Stimulated activated CD8-positive, alpha-beta memory T cell treated with anti-CD3 and anti-CD28 coated beads, Interleukin-15, amount 100 ng/mL, for 1 hour (primary cell): ENCODE data around the gene KRTCAP3.
A peak's percentile ranks its signal among the peaks of the same experiment; 100 is the strongest.
"Not testable (repeated sequence)": the region's sequence is repeated elsewhere in the genome, so short reads cannot be mapped to it uniquely, and the experiment has no call there.

ENCODE experiments used
- DNase-seq: peaks from one replicate; pipeline ENCODE4 v3.0.0-alpha.2; 2020; ENCODE audit warnings: low read depth

The KRTCAP3 gene

DNA sequence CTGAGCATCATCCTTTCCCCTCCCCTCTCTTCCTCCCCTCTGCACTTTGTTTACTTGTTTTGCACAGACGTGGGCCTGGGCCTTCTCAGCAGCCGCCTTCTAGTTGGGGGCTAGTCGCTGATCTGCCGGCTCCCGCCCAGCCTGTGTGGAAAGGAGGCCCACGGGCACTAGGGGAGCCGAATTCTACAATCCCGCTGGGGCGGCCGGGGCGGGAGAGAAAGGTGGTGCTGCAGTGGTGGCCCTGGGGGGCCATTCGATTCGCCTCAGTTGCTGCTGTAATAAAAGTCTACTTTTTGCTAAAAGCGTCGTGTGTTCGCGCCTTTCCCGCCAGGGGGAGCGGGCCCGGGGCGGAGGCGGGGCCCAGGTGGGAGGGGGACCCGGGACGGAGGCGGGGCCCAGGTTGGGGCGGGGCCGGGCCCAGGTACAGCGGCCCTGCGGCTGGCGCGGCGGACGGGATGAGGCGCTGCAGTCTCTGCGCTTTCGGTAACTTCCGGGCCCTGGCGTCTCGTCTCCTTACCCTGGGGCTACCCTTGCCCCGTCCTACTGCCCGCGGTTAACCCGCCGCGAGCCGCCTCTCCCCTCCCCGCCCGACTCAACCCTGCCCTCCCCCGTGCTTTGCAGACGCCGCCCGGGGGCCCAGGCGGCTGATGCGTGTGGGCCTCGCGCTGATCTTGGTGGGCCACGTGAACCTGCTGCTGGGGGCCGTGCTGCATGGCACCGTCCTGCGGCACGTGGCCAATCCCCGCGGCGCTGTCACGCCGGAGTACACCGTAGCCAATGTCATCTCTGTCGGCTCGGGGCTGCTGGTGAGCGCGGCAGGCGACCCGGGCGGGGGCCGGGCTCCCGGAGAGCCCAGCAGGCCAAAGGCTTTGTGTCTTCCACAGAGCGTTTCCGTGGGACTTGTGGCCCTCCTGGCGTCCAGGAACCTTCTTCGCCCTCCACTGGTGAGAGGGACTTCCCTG, at the start of gene KRTCAP3:
KRTCAP3 (plus strand) TSS at position 424 of the 962 bp plus-strand sequence; CDS start at position 456, 32 bp downstream.
- DNase-seq, result no peak

DNA sequence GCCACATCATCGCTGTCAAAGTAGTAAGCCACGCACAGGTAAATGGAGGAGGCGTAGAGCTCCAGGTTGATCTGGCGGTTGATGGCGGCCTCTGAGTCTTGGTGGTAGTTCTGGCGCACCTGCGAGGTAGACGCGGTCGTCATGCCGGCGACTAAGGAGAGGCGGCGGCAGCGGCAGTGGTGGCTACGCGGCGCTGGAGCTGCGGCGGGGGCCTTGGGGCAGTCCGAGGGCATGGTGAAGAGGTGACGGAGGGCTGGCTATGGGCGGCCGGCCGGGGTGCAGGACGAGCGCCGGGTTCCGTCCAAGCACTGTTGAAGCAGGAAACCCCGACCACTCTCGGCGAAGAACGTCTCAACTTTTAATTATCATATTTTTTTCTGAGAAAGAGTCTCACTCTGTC, 49.0 kb upstream of the KRTCAP3 start:
- DNase-seq, result no peak

DNA sequence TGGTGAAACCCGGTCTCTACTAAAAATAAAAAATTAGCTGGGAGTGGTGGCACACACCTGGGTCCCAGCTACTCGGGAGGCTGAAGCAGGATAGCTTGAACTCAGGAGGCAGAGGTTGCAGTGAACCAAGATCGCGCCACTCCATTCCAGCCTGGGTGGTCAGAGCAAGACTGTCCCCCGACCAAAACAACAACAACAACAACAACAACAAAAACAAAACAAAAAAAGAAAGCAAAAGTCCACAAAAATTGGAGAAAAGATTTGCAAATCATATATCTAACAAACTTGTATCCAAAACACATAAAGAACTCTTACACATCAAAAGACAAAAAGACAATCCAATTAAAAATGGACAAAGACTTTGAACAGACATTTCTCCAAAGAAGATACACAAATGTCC, 43.2 kb upstream of the KRTCAP3 start:
- no peak for DNase-seq

GRCh38 chr2:27400348-27401135, 41.6 kb upstream of the KRTCAP3 start:
- DNase-seq, result no peak

DNA sequence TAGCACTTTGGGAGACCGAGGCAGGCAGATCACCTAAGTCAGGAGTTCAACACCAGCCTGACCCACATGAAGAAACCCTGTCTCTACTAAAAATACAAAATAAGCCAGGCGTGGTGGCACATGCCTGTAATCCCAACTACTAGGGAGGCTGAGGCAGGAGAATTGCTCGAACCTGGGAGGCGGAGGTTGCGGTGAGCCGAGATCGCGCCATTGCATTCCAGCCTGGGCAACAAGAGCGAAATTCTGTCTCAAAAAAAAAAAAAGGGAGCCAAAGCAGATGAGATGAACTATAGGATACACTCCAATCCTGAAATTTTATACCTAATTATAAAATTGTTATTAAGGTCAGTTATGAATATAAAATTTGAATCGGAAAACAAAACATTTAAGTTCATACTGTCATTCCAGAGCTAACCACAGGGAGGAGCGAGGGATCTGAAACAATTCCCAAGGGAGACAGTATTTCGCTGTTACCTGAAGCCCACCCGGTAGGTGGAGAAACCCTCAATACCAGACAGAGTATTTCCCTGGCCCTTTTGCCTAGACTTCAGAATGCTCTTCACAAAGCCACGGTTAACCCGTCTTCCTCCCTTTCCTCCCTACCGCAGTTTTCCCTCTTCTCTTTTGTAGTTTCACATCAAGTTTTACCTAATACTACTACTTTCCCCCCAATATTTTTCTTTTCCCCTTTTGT, 34.2 kb upstream of the KRTCAP3 start:
- DNase-seq, result no peak

DNA sequence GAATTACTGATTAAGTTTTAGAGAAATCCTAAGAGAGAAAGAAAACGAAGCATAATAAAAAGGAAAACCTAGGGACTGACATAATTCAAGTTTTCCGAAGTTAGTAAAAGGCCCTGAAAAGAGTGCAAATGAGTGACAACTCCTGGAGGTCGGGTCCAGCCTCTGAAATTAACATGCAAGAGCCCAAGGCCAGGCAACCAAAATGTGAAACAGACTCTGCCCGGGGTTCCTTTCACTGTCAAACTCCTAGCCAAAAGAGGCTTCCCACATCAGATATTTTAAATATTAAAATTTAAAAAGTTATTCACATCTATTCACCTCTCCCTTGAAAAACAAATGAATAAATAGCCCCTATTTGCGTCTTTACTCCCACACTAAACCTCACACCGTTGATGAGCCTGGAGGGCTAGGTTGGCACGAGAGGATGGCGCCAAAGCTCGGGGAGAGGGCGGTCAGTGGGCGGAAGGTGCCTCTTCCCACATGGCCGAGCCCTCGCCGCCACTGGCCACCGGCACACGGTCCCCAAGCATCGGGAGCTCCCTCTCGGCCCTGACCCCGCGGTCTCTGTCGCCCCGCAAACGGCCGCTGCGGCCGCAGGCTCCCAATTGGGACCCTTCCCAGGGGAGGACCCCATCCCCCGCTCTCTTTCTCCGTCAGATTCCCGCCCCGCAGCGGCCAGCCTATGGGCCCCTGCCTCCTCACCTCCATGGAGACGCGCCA, 33.4 kb upstream of the KRTCAP3 start:
- DNase-seq, result no peak

GRCh38 chr2:27409321-27410073, 32.7 kb upstream of the KRTCAP3 start, which contains the start of gene PPM1G:
PPM1G (minus strand) TSS chr2:27409591; CDS start chr2:27409422, 169 bp downstream.
- peak; percentile 95 for DNase-seq

DNA sequence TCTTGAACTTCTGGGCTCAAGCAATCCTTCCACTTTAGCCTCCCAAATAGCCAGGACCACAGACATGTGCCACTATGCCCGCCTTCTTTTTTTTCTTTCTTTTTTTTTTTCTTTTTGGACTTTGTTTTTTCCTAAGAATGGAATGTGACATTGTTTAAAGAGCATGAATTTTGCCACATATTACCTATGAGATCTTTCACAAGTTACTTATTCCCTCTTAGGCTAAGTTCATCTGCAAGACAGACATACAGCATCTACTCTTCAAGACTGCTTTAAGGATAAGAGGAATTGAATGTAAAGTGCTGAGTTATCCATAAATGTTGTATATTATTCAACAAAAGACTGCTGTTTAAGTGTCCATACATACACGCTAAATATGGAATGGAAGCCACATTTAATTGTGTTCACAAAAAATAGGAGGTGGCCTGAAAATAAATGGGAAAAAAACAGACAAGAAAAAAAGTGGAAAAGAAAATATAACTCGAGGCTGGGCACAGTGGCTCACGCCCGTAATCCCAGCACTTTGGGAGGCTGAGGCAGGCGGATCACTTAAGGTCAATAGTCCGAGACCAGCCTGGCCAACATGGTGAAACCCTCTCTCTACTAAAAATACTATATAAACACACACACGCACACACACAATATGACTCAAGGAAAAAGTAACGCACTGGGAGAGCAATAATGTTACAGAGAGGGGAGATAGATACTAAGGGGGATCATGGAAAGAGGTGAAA, 29.6 kb upstream of the KRTCAP3 start:
- no peak for DNase-seq

- no peak for DNase-seq
These were observed 26.0 kb upstream of the KRTCAP3 start for GRCh38 chr2:27416151-27416550.

- no peak for DNase-seq
These were observed 21.2 kb upstream of the KRTCAP3 start for GRCh38 chr2:27420996-27421395.

DNA sequence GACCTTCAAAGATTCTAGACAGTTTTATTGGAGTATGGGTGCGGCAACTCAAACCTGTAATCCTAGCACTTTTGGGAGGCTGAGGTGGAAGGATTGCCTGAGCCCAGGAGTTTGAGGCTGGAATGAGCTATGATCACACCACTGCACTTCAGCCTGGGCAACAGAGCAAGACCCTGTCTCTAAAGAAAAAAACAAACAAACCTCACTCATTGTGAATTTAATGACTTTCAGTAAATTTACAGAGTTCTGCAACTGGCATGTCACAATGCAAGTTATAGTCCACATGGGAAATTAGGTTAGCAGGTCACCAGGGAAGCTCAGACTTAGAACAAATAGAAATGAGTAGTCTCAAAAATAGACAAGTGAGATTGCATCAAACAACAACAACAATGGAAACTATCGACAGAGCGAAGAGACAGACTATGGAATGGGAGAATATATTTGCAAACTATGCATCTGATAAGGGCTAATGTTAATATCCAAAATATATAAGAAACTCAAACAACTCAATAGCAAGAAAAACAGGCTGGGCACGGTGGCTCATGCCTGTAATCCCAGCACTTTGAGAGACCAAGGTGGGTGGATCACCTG, 20.4 kb upstream of the KRTCAP3 start:
- DNase-seq, result no peak

DNA sequence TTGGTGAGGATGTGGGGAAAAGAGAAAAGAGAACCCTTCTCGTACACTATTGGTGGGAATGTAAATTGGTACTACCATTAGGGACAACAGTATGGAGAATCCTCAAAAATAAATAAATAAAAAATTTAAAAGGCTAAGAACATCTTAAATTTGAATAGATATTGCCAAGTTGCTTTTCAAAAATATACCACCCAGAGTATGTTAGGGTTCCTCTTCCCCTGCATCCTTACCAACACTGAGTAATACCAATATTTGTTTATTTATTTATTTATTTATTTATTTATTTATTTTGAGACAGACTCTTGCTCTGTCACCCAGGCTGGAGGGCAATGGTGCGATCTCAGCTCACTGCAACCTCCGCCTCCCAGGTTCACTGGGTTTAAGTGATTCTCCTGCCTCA, 19.2 kb upstream of the KRTCAP3 start:
- DNase-seq, result no peak

- not testable (repeated sequence) for DNase-seq
These were observed 17.1 kb upstream of the KRTCAP3 start for GRCh38 chr2:27425039-27425438.

DNA sequence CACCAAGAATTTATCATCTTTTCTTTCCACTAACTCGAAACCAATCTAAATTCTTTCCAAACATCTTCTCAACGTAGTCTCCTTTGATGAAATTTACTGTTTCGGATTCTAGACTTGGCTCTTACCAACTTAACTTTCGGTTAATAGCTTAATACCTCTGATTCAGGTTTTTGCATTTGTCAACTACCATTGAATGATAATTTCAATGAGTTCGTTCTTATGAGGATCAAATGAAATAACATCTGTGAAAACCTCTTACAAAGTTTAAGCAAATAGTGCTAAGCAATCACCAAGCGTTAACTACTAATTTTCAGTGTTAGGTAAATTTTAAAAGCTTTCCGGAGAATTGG, 14.3 kb upstream of the KRTCAP3 start:
- no peak for DNase-seq

DNA sequence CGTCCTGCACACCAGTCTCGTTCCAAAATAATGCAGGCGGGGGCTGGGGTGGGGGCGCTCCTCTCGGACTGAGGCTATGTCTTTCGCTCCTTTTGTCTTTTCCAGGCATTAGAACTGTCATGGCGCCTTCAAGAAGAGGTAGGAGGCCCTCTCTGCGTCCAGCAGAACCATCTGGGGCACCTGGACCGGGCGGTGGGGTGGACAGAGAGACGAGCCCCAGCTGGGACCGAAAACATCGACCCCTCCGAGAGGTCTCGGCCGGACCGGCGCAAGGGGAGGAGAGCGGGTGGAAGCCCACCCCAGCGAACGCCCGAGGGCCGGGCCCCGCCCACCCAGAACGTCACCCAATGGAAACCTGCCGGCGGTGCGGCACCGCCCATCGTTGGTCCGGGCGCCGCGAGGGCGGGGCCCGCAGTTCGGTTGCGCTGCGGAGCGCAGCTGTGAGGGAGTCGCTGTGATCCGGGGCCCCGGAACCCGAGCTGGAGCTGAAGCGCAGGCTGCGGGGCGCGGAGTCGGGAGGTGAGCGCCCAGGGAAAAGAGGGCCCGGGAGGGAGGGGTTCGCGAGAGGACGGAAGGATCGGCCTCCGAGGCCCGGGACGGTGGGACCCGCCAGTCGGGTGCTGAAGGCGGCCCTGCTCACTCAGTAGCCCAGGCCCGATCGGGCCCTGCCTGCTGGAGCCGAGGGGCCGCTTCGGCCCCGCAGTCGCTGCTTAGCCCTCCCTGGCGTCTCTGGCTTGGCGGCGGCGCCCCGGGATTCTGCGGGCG, 13.8 kb upstream of the KRTCAP3 start, which contains the start of gene NRBP1:
NRBP1 (plus strand) TSS at position 419 of the 765 bp plus-strand sequence. CDS start 4,643 bp downstream, outside the sequence.
- peak; percentile 83 for DNase-seq

GRCh38 chr2:27428978-27429541, 13.1 kb upstream of the KRTCAP3 start:
- DNase-seq, result peak; percentile 21

DNA sequence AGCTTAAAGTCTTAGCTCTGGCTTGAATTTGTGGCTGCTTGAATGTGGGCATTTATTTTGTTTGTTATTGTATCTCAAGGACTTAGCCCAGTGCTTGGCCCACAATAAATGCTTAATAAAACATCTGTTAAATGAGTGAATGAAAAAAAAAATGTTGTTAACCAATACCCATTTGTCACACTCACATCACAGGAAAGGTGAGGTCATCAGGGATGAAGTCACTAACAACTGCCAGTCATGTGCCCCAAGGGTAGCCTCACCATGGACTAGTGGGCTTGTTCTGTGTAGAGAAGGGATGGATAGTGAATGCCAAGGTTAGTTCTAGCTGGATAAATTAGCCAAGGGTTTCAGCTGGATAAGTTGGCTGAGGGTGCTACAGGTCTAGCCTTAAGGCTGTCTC, 10.8 kb upstream of the KRTCAP3 start:
- DNase-seq, result no peak

GRCh38 chr2:27435628-27436027, 6.6 kb upstream of the KRTCAP3 start:
- DNase-seq, result no peak
